Measurements from ENCODE around the gene TTC9C.

DNA sequence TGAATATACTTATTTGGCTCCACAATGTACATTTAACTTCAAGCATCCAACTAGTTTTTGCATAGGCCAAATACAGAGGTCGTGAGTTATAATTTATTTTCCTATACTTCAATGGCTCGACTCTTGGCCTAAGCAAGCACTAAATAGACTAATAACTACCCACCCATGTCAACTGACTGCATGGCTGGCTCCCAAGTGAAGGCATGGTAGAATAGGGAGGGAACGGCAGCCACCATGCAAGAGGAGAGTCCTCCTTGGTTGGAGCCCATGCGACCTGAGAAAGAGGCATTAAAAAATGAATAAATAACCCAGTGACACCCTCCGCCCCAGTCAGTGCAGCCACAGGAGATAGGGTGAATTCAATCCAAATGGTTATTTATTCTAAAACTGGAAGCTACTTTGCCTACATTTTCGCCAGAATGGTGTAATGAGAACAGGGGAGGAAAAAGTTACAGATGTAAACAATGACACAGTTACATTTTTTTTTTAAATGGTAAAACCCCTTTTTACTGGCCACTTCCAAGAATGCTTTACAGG is 15.9 kb upstream of the TTC9C start:
- TF ChIP-seq CTCF (IDR thresholded peaks at IDR 0.05; ENCODE audit: insufficient read depth, low read length, poor library complexity, severe bottlenecking) (no peak), EZH2phosphoT487 (conservative IDR thresholded peaks at IDR 0.05; ENCODE audit: low read length) (no peak)
